Activated CD8-positive, alpha-beta memory T cell treated with anti-CD3 and anti-CD28 coated beads for 24 hours (primary cell): ENCODE data around the gene CDH12.
"Not testable (repeated sequence)": the region's sequence is repeated elsewhere in the genome, so short reads cannot be mapped to it uniquely, and the experiment has no call there.

Source experiments
- DNase-seq: peaks from one replicate; pipeline ENCODE4 v3.0.0-alpha.2; 2020

Gene CDH12

DNA sequence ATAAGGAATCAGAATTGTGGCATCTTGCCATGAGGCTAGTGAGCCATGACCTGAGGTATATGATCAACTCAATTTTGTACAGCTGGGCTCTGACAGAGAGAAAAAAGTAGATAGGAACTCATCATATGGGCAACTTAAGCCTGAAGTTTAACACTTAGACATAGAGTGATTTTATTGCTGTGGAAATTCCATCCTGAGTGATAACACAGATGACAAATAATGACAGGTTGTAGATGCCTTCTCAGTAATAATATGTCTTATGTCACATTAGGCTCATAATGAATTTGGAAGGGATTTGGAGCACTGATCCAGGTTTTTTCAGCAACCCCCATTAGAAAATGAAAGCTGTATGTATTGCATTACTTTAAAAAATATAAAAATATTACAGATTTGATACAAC is 744.6 kb downstream of the CDH12 start:
- DNase-seq, result no peak

DNA sequence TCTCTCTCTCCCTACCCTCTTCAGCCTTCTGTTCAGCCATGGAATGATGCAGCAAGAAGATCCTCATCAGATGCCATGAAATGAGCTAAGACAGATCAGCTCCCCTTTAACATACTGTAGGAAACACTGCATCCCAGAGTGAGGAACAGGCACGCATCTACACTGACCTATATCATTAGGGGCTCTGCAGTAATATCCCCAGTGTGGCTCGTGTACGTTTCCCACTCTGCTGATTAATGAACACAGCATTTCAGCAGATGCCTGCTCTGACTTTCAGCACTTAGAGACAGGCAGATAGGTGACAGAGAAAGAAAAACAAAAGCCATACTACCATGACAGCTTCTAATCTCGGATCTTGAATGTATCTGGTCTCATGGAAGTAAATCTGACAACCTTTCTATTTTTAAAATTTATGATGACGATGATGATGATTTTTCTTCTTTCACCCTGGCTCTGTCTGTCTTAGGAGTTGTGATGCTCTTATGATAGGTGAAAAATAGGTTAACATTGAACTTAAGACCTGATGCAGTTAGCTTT is 750.3 kb downstream of the CDH12 start:
- no peak for DNase-seq

DNA sequence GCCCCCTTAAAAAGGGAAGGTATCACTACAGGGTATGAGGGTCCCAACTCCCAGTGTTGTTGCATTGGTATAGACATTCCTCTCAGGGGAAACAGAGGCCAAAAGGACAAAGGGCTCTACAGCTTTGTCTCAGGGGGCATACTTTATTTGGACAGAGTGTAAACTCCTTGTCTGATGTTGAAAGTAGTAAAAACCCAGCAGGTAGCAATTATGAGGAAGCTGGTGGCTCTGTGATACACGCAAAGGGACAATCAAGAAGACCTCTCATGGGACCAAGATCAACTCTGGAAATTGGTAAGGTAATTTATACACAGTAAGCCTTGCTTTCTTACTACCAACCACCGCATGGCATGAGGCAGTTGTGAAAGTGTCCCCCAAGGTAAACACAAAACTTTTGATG is 764.6 kb downstream of the CDH12 start:
- DNase-seq, result no peak

DNA sequence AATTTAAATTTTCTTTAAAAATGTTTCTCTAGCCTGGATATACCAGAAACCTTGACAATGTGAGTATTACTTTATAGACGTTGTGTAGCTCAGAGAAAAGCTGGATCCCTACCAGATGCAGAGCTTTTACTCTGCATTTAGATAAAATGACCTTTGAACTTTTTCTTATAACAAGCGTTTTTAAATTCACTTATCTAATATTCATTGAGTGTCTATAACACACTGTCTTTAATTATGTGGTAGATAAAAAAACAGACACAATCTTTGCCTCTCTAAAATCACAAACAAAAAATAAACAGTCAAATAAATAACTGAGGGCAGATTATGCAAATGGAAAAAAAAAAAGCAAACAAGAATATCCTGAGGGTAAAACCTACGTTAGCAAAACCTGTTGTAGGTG is 773.6 kb downstream of the CDH12 start:
- DNase-seq, result no peak

DNA sequence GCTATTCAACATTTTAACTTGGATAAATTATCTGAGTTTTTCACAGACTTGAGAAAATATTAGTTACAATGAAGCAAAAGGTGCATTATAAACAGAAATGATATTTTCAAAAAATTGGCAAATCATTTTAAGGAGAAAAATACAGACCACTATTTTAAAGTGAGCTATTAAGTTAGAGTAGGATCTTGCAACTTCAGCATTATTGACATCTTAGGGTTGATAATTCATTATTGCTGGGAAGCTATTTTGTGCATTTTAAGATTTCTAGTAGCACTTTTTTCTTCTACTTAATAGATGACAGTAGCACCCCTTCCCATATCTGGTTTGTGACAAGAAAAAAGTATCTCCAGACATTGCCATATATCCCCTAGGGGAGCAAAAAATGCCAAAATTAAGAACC is 774.1 kb downstream of the CDH12 start:
- DNase-seq, result no peak

DNA sequence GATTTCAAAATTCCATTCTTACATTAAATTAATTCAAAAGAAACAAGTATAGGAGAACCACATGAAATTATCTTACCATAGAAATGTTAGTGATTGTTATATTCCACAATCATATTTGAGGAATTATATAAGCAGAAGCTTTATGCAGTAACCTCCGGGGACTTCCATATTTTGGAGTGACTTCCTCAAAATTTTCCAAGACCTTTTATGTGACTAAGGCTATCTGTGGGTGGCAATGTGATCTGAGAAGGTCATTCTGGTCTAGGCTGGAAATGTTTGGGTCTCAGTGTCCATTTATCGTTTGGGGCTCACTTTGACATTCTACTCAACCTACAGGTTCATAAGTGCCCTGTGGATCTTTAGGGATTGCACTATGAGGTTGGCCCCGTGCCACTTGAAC is 776.6 kb downstream of the CDH12 start:
- no peak for DNase-seq

DNA sequence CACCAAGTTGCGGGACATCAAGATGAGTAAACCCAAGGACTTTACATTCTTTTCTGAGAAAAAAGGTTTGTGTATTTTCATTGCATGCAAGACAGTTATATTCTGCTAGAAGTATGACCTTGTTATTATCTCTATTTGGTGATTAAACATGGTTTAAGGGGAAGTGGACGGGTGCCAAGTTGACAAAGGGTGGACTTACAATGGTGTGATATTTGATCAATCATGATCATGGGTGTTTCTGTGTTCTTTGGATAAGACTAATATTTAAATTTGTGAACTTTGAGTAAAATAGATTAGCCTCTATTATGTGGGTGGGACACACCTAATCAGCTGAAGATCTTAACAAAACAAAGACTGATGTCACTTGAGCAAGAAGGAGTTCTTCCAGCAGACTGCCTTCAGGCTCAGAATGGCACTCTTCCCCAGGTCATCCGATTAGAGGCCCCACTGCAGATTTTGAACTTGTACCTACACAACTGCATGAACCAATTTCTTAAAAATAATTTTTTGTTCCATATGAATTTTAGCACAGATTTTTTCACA is 782.9 kb downstream of the CDH12 start:
- DNase-seq, result no peak

DNA sequence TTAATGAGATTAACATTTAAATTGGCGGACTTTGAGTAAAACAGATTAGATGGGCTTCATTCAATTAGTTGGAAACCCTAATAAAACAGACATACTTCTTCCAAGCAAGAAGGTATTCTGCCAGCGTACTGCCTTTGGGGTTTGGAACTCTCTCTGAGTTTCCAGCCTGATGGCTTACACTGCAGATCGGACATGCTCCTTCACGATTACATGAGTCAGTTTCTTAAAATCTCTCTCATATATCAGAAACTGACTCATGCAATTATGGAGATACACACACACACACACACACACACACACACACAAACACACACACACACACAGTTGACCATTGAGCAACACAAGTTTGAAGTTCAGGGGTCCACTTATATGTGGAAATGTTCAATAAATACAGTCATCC is 789.4 kb downstream of the CDH12 start:
- no peak for DNase-seq

DNA sequence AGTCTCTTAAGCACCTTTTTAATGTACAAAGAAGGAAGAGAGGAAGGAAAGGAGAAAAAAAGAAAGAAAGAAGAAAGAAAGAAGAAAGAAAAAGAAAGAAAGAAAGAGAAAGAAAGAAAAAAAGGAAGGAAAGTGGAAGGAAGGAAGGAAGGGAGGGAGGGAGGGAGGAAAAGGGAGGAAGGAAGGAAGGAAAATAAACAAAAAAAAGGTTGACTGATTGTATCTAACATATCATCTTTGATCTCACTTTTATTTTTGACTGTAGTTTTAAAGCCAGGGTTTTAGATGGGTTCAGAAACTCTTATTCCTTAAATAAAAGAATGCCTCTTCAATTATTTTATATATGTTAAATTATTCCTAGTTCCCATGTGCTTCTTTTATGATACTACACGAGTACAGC is 794.5 kb downstream of the CDH12 start:
- DNase-seq, result no peak

DNA sequence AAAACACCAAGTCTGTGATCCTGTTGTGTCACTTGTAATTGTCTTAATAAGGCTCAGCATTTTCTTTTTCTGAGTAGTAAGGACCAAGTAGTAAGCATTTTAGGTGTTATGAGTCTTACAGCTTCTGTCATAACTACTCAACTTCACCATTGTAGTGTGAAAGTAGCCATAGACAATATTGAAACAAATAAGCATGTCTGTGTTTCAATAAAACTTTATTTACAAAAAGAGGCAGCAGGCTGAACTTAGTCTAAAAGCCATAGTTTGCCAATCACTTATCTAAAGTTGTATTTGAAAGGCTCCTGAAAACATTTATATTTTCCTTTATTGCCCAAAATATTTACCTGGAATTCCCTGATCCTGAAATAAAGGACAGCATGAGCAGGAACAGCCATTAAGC is 796.1 kb downstream of the CDH12 start:
- DNase-seq, result no peak

DNA sequence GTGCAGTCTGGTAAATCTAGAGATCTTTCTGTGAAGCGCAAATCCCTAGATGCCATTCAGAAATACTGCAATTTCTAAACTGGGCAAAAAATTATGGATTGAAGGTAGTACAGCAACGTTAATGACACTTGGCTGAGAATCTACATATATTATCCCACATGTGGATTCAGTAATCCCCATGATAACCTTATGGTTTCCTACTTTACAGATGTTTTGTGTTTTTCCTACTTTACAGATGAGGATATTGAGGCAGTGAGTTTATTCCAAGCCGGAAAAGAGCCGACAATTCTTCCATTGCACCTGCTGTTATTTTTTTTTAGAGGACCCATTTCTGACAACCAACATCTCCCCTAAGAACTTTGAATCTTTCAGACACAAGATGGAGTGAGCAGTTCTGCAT is 796.5 kb downstream of the CDH12 start:
- DNase-seq, result no peak

DNA sequence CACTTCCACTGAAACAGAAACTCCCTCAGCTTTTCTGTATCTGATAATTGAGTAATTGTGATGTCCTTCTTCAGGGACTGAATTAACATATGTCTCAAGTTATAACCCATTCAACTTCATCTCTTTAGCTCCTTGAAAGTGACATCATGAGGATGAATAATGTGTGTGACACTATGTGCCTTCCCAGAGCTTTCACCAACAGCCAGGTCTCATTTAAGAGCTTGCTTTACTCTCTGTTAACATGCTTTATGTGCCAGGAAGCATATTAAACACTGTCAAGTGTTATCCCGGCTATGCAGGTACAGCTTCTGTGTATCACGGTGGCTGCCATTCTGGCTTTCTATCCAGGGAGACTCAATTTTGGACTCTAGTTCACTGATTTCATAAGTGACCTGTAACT is 799.9 kb downstream of the CDH12 start:
- no peak for DNase-seq

DNA sequence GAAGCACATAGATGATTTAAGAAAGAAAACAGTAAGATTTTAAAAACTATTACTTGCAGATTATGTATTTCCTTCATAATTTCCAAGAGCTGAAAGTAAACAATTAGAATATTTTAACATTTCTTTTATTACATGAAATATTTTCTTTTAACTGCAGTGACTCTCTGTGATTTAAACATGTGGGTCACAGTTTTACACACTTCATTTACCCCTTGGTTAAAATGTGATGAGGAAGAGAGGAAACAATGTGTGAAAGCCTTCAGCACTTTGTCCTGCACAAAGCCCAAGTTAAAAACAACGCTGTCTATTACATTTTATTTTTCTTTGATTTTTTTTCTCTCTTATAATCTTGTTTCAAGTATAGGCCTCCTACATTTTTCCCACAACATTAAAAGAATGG is 801.3 kb downstream of the CDH12 start:
- DNase-seq, result no peak

DNA sequence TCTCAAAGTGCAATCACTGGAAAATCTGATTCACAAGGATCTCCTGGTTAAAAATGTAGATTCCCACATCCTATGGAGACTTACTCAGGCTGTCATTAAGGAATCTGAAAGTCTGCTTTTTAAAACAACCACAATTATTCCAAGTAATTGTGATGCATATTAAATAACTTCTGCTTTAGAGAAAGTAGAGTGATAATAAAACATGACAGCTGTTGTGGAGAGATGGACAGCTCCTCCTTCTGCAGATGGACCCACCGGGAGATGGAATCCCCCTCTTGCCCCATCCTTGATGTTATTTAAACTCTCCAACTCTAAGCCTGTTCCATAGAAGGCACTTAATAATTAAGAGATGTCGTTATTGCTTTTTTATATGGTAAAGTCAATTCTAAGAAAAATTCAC is 802.2 kb downstream of the CDH12 start:
- DNase-seq, result no peak

DNA sequence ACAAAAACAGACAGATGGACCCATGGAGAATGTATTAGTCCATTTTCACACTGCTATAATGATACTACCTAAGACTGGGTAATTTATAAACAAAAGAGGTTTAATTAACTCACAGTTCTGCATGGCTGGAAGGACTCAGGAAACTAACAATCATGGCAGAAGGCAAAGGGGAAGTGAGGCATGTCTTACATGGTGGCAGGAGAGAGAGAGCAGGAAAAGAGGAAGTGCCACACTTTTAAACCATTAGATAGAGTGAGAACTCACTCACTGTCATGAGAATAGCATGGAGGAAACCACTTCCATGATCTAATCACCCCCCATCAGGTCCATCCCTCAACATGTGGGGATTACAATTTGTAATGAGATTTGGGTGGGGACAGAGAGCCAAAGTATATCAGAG is 808.9 kb downstream of the CDH12 start:
- no peak for DNase-seq

DNA sequence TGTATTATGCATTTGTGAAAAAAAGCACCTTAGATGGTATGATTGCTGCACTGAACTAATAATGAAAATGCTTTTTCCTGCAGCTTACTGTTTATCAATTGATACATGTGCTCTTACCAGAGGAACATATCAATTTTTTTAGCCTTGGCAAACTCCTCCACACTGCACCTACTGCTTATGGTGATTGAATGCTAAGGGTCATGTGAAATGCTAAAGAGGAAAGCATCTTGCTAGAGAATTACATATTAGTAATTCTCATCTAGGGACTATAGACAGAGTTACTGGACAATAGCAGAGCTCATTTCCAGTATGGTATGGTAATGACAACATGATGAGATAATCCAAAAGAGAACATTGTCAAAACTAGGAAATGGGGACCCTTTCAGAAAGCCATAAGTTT is 817.1 kb downstream of the CDH12 start:
- DNase-seq, result no peak

DNA sequence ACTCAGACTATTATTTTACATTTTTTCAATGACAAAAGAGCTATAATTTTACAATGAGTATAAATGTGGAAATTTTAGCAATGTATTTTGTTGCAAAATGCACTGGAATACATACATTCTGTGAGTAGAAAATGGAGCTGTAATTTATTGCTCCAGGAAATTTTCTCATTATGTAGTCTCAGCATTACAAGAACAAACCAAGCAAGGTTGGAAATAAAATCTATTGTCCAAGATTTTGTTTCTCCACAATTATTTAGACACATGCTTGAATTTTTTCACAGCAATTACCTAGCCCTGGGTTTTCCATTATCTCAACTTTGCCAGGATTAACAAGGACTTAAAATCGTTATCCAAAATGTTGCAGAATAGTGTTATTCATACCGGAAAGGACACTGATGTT is 820.1 kb downstream of the CDH12 start:
- DNase-seq, result no peak

DNA sequence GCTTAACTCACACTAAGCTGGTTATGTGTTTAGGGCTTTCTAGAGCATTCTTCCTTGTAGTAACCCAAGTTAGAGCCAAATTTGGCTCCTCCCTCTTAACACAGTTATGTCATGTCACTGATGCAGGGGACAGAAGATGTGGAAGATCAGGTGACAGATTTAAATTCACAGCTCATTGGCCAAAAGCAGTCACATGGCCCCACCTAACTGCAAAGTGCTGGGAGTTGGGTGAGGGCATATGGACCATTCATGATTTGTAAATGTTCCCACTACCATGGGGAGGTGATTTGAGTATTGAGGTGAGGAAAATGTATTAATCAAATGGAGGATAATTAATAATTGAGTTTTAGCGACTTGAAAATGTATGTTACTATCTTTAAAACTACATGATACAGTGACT is 829.4 kb downstream of the CDH12 start:
- no peak for DNase-seq

DNA sequence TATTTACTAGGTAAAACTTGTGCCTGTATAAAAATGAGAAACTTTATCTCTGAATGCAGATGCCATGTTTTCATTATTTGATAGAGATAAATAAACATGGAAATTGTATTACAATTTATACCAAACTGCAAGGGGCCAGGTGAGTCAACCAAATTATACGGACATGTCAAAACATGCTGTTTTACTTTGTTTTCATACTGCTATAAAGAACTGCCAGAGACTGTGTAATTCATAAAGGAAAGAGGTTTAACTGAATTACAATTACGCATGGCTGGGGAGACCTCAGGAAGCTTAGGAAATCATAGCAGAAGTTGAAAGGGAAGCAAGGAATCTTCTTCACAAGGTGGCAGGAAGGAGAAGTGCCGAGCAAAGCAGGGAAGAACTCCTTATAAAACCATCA is 840.3 kb downstream of the CDH12 start:
- not testable (repeated sequence) for DNase-seq

DNA sequence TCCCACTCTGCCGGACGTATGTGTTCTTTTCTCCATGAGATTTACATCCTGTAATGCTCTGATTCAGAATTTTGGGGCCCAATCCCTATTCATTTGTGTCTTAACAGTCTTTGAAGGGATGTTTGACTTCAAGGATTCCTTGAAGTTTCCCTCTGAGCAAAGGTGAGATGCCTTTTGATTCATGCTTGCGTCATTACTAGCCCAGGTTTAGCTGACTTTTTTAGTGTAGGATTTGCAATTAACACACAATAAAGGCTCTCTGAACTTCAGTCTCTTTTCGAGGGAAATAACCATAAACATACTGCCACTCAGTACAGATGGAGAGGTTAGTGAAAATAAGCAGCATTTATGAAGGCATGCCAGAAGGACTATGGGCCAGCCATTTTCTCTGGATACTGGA is 842.3 kb downstream of the CDH12 start:
- not testable (repeated sequence) for DNase-seq

DNA sequence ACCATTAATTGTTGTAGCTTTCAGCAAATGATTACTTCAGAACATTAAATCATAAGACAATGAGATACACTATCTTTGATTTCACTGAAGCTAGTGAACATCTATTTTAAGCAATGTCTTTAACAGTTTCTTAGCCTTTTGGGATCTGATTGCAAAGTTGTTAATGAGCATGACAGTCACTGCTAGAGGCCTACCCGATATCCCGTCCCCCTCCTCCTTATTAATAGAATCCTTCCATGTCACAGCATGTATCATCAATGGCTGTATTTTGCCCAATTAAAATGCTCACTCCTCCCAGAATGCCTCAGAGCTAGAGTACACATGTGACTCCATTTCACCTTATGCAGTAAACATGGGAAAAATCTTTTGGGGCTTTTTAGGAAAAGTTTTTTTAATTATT is 852.0 kb downstream of the CDH12 start:
- not testable (repeated sequence) for DNase-seq

DNA sequence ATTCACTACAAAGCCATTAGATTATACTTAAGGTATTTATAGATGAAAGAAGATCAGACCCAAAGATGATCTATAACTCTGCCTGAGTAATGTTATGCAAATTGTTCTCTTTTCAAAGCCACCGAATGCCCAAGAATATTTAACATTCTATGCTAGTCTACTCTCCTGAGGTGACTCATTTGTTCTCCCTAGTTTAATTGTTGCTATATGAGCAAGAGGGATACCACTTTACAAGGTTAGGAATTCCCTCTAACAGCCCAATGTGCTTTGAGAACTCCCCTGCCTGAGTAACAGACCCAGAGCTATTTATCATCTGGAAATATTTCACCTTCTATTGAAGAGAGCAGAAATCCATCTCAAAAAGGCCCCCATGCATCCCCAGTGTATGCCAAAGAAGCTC is 867.3 kb downstream of the CDH12 start:
- not testable (repeated sequence) for DNase-seq

DNA sequence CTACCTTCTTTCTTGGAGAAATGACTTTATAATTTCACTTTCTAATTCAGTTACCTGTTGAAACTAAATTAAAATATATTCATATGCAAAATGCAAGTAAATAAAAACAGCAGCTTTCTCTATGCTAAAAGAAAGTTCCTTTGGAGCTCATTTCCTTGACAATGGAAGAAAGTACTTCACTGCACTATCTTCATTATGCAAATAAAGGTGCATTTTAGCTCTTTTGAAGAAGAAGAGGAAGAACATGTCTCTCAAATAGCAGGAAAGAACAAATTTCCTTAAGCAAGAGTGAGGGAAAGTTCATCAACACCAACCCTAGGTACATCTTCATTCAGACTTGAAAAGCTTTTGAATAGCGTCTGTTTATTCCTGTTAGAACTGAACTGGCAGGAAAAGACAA is 901.6 kb downstream of the CDH12 start:
- DNase-seq, result not testable (repeated sequence)

DNA sequence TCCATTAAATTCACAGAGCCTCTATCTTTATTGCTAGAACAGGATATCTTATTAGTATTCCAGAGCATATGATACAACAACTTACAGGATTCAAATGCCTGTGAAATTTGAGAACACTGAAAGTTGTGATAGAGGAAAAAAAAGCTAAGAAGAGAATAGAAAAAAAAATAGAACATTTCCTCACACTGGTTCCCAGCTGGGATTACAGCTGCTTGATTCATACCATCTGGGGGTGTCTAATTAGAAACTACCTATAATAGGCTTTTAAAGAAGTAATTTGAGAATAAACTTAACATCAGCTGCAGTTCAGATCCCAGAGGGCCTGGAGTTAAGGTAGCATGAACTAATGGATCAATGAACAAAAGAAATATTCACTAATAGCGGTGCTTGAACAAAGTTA is 922.0 kb downstream of the CDH12 start:
- no peak for DNase-seq

DNA sequence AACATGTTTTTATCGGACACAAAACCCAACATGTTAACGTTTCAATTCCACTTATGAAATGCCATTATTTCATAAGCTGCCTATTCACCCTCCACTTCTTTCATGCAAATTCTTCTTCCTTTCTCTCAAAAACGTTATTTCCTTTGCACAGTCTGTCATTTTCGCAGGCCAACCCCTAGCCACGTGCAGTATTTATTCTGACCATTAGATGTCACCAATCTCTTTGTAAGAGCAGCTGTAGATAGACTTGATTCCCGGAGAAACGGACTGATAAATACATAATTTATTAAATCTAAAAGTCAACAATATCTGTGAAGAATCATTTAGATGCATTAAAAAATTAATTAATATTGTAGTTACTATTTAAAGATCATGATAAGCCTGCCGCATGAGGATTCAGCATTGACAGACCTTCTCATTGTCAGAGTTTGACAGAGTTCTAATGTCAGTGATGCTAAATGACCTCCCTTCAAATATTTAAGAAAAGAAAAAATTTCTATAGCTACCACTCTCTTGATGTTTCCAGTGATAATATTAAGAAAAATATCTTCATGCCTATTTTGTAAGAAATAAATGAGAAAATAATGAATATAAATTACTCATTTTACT is 933.6 kb downstream of the CDH12 start:
- DNase-seq, result no peak
